Lower leg skin (tissue), 3 donors: ENCODE measurements around the gene THBS3.

Source experiments
- POLR2A ChIP-seq, 2 donors: fragments of 450-650 bp; IDR thresholded peaks; one replicate each; pipeline ENCODE4 v1.6.1; 2016 to 2017; ENCODE audit warnings: antibody characterized with exemption in 2 of 2, mild to moderate bottlenecking in 1 of 2, moderate library complexity in 1 of 2
- TF ChIP-seq, protein P1 (sequence below), 3 donors: fragments of 450-650 bp; IDR thresholded peaks; one replicate each; pipeline ENCODE4 v1.5.1; 2016; ENCODE audit warnings: antibody characterized with exemption in 3 of 3, mild to moderate bottlenecking in 3 of 3, moderate library complexity in 2 of 3

DNA sequence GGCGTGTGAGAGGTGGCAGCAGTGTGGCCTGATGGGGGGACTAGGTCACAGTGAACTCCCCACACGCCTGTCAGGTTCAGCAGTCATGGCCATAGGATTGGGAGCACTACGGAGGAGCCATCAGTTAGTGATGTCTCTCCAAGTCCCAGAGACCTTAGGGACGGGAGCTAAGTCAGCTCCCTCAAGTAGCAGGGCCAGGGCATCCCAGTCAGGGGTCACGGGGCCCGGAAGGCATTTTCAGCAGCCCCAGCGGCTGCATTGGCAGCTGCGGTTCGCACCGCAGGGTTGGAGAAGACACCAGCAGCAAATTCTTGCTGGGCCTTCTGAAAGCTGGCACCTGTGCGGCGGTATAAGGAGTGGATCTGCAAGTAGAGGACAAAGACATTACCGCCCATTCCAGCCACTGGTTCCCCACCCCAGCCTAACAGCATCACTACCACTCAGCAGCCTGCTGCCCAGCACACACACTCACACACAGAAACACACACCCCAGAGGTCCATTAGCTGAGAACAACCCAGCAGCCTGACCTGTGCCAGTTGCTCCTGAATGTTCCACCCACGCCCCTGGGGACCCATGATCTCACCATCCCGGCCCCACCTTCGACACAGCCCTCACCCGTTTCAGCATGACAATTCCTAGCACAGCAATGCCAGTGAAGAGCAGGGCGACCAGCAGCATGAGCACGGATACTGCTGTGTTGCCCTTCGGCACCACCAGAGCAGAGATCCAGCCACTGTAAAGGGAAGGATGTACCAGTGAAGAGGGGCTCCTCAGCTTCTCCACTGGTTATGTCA lies 48.6 kb upstream of the THBS3 start:
- TF ChIP-seq, protein P1, sequence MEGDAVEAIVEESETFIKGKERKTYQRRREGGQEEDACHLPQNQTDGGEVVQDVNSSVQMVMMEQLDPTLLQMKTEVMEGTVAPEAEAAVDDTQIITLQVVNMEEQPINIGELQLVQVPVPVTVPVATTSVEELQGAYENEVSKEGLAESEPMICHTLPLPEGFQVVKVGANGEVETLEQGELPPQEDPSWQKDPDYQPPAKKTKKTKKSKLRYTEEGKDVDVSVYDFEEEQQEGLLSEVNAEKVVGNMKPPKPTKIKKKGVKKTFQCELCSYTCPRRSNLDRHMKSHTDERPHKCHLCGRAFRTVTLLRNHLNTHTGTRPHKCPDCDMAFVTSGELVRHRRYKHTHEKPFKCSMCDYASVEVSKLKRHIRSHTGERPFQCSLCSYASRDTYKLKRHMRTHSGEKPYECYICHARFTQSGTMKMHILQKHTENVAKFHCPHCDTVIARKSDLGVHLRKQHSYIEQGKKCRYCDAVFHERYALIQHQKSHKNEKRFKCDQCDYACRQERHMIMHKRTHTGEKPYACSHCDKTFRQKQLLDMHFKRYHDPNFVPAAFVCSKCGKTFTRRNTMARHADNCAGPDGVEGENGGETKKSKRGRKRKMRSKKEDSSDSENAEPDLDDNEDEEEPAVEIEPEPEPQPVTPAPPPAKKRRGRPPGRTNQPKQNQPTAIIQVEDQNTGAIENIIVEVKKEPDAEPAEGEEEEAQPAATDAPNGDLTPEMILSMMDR (IDR thresholded peaks at IDR 0.05) = no peak
- no peak for TF ChIP-seq POLR2A (IDR thresholded peaks at IDR 0.05)
